GM12878 (cell line): ENCODE results near the gene DIP2C. TPM values are rescaled to one million over a fixed set of nuclear protein-coding genes. Genes with fewer than 3 reads are reported as not detected.

ENCODE experiments used
- ATAC-seq: fragments of 200-7000 bp; cut with Tn5 transposase; 3 replicates; pipeline ENCODE4 v1.9.1; 2020; ENCODE audit warnings: mild to moderate bottlenecking, moderate library complexity
- BruUV-seq: library from RNA; stranded (reverse); fragments of 400-500 nt; replicated peaks from 2 replicates; lab custom pipeline; 2021; lab: Mats Ljungman, UMichigan
- CTCF ChIA-PET: fragments of 300-600 bp; sonication (Branson Sonifier 250); formaldehyde crosslinking; extraction: SDS; loops from one replicate; lab custom pipeline; 2021; ENCODE audit warnings: inconsistent platforms; lab: Yijun Ruan, JAX
- POLR2A ChIA-PET: fragments of 350-600 bp; formaldehyde crosslinking; extraction: SDS; loops from one replicate; lab custom pipeline; 2021; ENCODE audit warnings: inconsistent platforms; lab: Charles Lee
- RAD21 ChIA-PET: fragments of 300-600 bp; sonication (Branson Sonifier 250); formaldehyde crosslinking; loops from one replicate; lab custom pipeline; 2023; ENCODE audit warnings: antibody characterized with exemption; ENCODE audit not compliant: unreplicated experiment; lab: Charles Lee
- SMC1A ChIA-PET: fragments of 300-600 bp; sonication (Branson Sonifier 250); formaldehyde crosslinking; loops from one replicate; lab custom pipeline; 2023; ENCODE audit not compliant: unreplicated experiment, uncharacterized antibody; lab: Charles Lee
- DNase-seq: peaks from one replicate; pipeline ENCODE4 v3.0.0-alpha.2; 2011; ENCODE audit warnings: low read depth, low spot score
- FAIRE-seq: peaks from 3 replicates; lab custom pipeline; 2011; peaks lifted over from hg19 to GRCh38; lab: Jason Lieb, UNC
- H2AFZ ChIP-seq: 2 replicates; pipeline ENCODE4 v1.6.0; 2011; ENCODE audit warnings: low read depth, low read length, control low read depth; ENCODE audit not compliant: control insufficient read depth
- H3K27ac ChIP-seq: 2 replicates; pipeline ENCODE4 v1.5.1; 2011; ENCODE audit warnings: control low read depth; ENCODE audit not compliant: control insufficient read depth, insufficient read depth
- H3K27me3 ChIP-seq, 2 experiments: replicated peaks in 1 of 2; 2 replicates each; pipeline versions ENCODE4 v1.6.0 to v1.6.1; 2011; ENCODE audit warnings: low read length in 1 of 2; ENCODE audit not compliant: control insufficient read depth in 2 of 2, insufficient read depth in 2 of 2
- H3K36me3 ChIP-seq, 2 experiments: 2 replicates each; pipeline ENCODE4 v1.5.1; 2011; ENCODE audit warnings: low read length in 1 of 2; ENCODE audit not compliant: control insufficient read depth in 2 of 2, insufficient read depth in 2 of 2
- H3K4me1 ChIP-seq: 2 replicates; pipeline ENCODE4 v1.6.1; 2011; ENCODE audit warnings: mild to moderate bottlenecking, low read length, moderate library complexity, mixed read lengths; ENCODE audit not compliant: control insufficient read depth, insufficient read depth
- H3K4me2 ChIP-seq: 2 replicates; pipeline ENCODE4 v1.6.0; 2011; ENCODE audit warnings: control low read depth; ENCODE audit not compliant: control insufficient read depth, insufficient read depth
- H3K4me3 ChIP-seq: fragments of 200-600 bp; sonication (generic); 2 replicates; pipeline ENCODE4 v1.5.1; 2016
- H3K79me2 ChIP-seq: 2 replicates; pipeline ENCODE4 v1.6.0; 2011; ENCODE audit warnings: low read length; ENCODE audit not compliant: control insufficient read depth, insufficient read depth
- H3K9ac ChIP-seq: 2 replicates; pipeline ENCODE4 v1.8.0; 2011; ENCODE audit warnings: low read length, control low read depth, mixed read lengths; ENCODE audit not compliant: control insufficient read depth, insufficient read depth
- H3K9me3 ChIP-seq: replicated peaks from 3 replicates; pipeline ENCODE4 v1.5.1; 2011; ENCODE audit warnings: mild to moderate bottlenecking, low read length; ENCODE audit not compliant: control insufficient read depth, insufficient read depth
- H4K20me1 ChIP-seq: 2 replicates; pipeline ENCODE4 v1.6.0; 2011; ENCODE audit not compliant: control insufficient read depth, insufficient read depth
- BCLAF1 ChIP-seq: fragments of 450-650 bp; IDR thresholded peaks from 2 replicates; pipeline ENCODE4 v1.6.1; 2017; ENCODE audit warnings: antibody characterized with exemption, mild to moderate bottlenecking, moderate library complexity
- E2F8 ChIP-seq: fragments of 450-650 bp; IDR thresholded peaks from 2 replicates; pipeline ENCODE4 v1.6.1; 2018; ENCODE audit warnings: mild to moderate bottlenecking, low read depth, moderate library complexity; ENCODE audit not compliant: partially characterized antibody
- NFXL1 ChIP-seq: fragments of 450-650 bp; IDR thresholded peaks from 2 replicates; pipeline ENCODE4 v1.6.1; 2017; ENCODE audit warnings: antibody characterized with exemption, mild to moderate bottlenecking, borderline replicate concordance
- PBX3 ChIP-seq: IDR thresholded peaks from 2 replicates; pipeline ENCODE4 v1.6.1; 2011; ENCODE audit warnings: mild to moderate bottlenecking, low read depth, low read length, moderate library complexity; ENCODE audit not compliant: insufficient replicate concordance
- POLR2AphosphoS2 ChIP-seq: IDR thresholded peaks from 2 replicates; pipeline ENCODE4 v1.6.1; 2011; ENCODE audit warnings: low read depth, mild to moderate bottlenecking, low read length, improper control_type of control experiment, moderate library complexity
- RB1 ChIP-seq: fragments of 450-650 bp; formaldehyde crosslinking; IDR thresholded peaks from 2 replicates; pipeline ENCODE4 v1.6.1; 2017; ENCODE audit warnings: mild to moderate bottlenecking, borderline replicate concordance
- RELA ChIP-seq: fragments of 450-650 bp; IDR thresholded peaks from 2 replicates; pipeline ENCODE4 v1.8.0; 2014; ENCODE audit warnings: borderline replicate concordance; ENCODE audit not compliant: partially characterized antibody
- ZSCAN29 ChIP-seq: fragments of 450-650 bp; IDR thresholded peaks from 2 replicates; pipeline ENCODE4 v1.6.1; 2017; ENCODE audit warnings: mild to moderate bottlenecking, moderate library complexity
- WGBS: methylation state at CpG from one replicate; pipeline ENCODE4 v1.1.6; 2016; ENCODE audit warnings: low lambda C conversion rate; ENCODE audit not compliant: insufficient replicate concordance, insufficient coverage; ENCODE audit errors: missing lambda C conversion rate; 5-methylcytosine and 5-hydroxymethylcytosine counted together
- in situ Hi-C: fragments of 300-500 bp; cut with MboI; formaldehyde crosslinking; loops from 9 replicates; pipeline ENCODE4 v1.14.3; 2018; ENCODE audit warnings: mixed read lengths
- intact Hi-C: fragments of 100-400 bp; cut with micrococcal nuclease; formaldehyde crosslinking; loops from one replicate; pipeline ENCODE4 v1.14.2; 2022; ENCODE audit not compliant: unreplicated experiment
- polyA plus RNA-seq, 11 experiments: library from polyadenylated mRNA; depleted of rRNA in 4 of 11; unstranded in 6 of 11; stranded (reverse) in 5 of 11; fragments of >200 nt; fragmentation: Nextera tagmentation in 4 of 11; fragmentation: Illumina TruSeq in 1 of 11; extraction: Ambion mirVana in 4 of 11; extraction: Trizol in 1 of 11; gene quantifications; 1 replicate in 1 of 11; 2 replicates in 10 of 11; pipeline versions ENCODE4 v1.2.1 to v1.2.3, GENCODE V29; 2011 to 2016; ENCODE audit warnings: inconsistent platforms in 2 of 11, missing spikeins in 2 of 11, low read depth in 1 of 11
- total RNA-seq, 4 experiments: library from RNA; depleted of rRNA in 3 of 4; stranded (reverse); fragments of >200 nt in 3 of 4; fragmentation: Illumina TruSeq in 1 of 4; extraction: Trizol in 1 of 4; gene quantifications; 2 replicates each; pipeline versions ENCODE4 v1.2.1 to v1.2.3, GENCODE V29; 2013 to 2021

The DIP2C gene
- total and polyA plus RNA-seq, 10 of the 15 experiments (the other 5 are each of a cell fraction or from before 2014, with no cell fraction given), result 0.01 to 0.10 (median 0.06) TPM

- WGBS, result 0% methylated on average over 3 of the region's 3 CpGs
- DNase-seq (no peak), ATAC-seq (no peak), FAIRE-seq (no peak)
- ChIA-PET CTCF (no interaction called here), RAD21 (no interaction called here), POLR2A (no interaction called here), SMC1A (no interaction called here)
- no peaks in the 10 kb centered on the region for H3K79me2 ChIP-seq
- no TSS peak for BruUV-seq
- intact Hi-C loops (no loop called here), in situ Hi-C loops (no loop called here)
- no peaks in the 10 kb centered on the region for H3K27me3 ChIP-seq
- TF ChIP-seq POLR2AphosphoS2 (no peak), PBX3 (no peak), BCLAF1 (no peak), RB1 (no peak), RELA (no peak), E2F8 (no peak), ZSCAN29 (no peak), NFXL1 (no peak)
- no peaks in the 10 kb centered on the region for H4K20me1 ChIP-seq
- H3K4me3 ChIP-seq, result no peak overlapping the region
- no peaks in the 10 kb centered on the region for H3K36me3 ChIP-seq
- H3K4me1 ChIP-seq, result no peaks in the 10 kb centered on the region
- no peak overlapping the region for H3K4me2 ChIP-seq
- H3K9ac ChIP-seq, result no peak overlapping the region
- H3K27ac ChIP-seq, result no peak overlapping the region
- H2AFZ ChIP-seq, result no peak overlapping the region
- H3K9me3 ChIP-seq, result no peaks in the 10 kb centered on the region; the same call in 2 of the 3 replicates
These were observed 24.7 kb upstream of the DIP2C start for GRCh38 chr10:714214-714613.
